GM12878 (cell line): Measurements from ENCODE around the gene NDEL1. TPM values are rescaled to one million over a fixed set of nuclear protein-coding genes. Genes with fewer than 3 reads are reported as not detected.

Source experiments
- ATAC-seq: fragments of 200-7000 bp; cut with Tn5 transposase; 3 replicates; pipeline ENCODE4 v1.9.1; 2020; ENCODE audit warnings: mild to moderate bottlenecking, moderate library complexity
- BruUV-seq: library from RNA; stranded (reverse); fragments of 400-500 nt; replicated peaks from 2 replicates; lab custom pipeline; 2021; lab: Mats Ljungman, UMichigan
- CTCF ChIA-PET: fragments of 300-600 bp; sonication (Branson Sonifier 250); formaldehyde crosslinking; extraction: SDS; loops from one replicate; lab custom pipeline; 2021; ENCODE audit warnings: inconsistent platforms; lab: Yijun Ruan, JAX
- POLR2A ChIA-PET: fragments of 350-600 bp; formaldehyde crosslinking; extraction: SDS; loops from one replicate; lab custom pipeline; 2021; ENCODE audit warnings: inconsistent platforms; lab: Charles Lee
- RAD21 ChIA-PET: fragments of 300-600 bp; sonication (Branson Sonifier 250); formaldehyde crosslinking; loops from one replicate; lab custom pipeline; 2023; ENCODE audit warnings: antibody characterized with exemption; ENCODE audit not compliant: unreplicated experiment; lab: Charles Lee
- SMC1A ChIA-PET: fragments of 300-600 bp; sonication (Branson Sonifier 250); formaldehyde crosslinking; loops from one replicate; lab custom pipeline; 2023; ENCODE audit not compliant: unreplicated experiment, uncharacterized antibody; lab: Charles Lee
- DNase-seq: peaks from one replicate; pipeline ENCODE4 v3.0.0-alpha.2; 2011; ENCODE audit warnings: low read depth, low spot score
- FAIRE-seq: peaks from 3 replicates; lab custom pipeline; 2011; peaks lifted over from hg19 to GRCh38; lab: Jason Lieb, UNC
- H2AFZ ChIP-seq: 2 replicates; pipeline ENCODE4 v1.6.0; 2011; ENCODE audit warnings: low read depth, low read length, control low read depth; ENCODE audit not compliant: control insufficient read depth
- H3K27ac ChIP-seq: 2 replicates; pipeline ENCODE4 v1.5.1; 2011; ENCODE audit warnings: control low read depth; ENCODE audit not compliant: control insufficient read depth, insufficient read depth
- H3K27me3 ChIP-seq, 2 experiments: replicated peaks in 1 of 2; 2 replicates each; pipeline versions ENCODE4 v1.6.0 to v1.6.1; 2011; ENCODE audit warnings: low read length in 1 of 2; ENCODE audit not compliant: control insufficient read depth in 2 of 2, insufficient read depth in 2 of 2
- H3K36me3 ChIP-seq, 2 experiments: 2 replicates each; pipeline ENCODE4 v1.5.1; 2011; ENCODE audit warnings: low read length in 1 of 2; ENCODE audit not compliant: control insufficient read depth in 2 of 2, insufficient read depth in 2 of 2
- H3K4me1 ChIP-seq: 2 replicates; pipeline ENCODE4 v1.6.1; 2011; ENCODE audit warnings: mild to moderate bottlenecking, low read length, moderate library complexity, mixed read lengths; ENCODE audit not compliant: control insufficient read depth, insufficient read depth
- H3K4me2 ChIP-seq: 2 replicates; pipeline ENCODE4 v1.6.0; 2011; ENCODE audit warnings: control low read depth; ENCODE audit not compliant: control insufficient read depth, insufficient read depth
- H3K4me3 ChIP-seq: fragments of 200-600 bp; sonication (generic); 2 replicates; pipeline ENCODE4 v1.5.1; 2016
- H3K79me2 ChIP-seq: 2 replicates; pipeline ENCODE4 v1.6.0; 2011; ENCODE audit warnings: low read length; ENCODE audit not compliant: control insufficient read depth, insufficient read depth
- H3K9ac ChIP-seq: 2 replicates; pipeline ENCODE4 v1.8.0; 2011; ENCODE audit warnings: low read length, control low read depth, mixed read lengths; ENCODE audit not compliant: control insufficient read depth, insufficient read depth
- H3K9me3 ChIP-seq: replicated peaks from 3 replicates; pipeline ENCODE4 v1.5.1; 2011; ENCODE audit warnings: mild to moderate bottlenecking, low read length; ENCODE audit not compliant: control insufficient read depth, insufficient read depth
- H4K20me1 ChIP-seq: 2 replicates; pipeline ENCODE4 v1.6.0; 2011; ENCODE audit not compliant: control insufficient read depth, insufficient read depth
- BCL11A ChIP-seq: IDR thresholded peaks from 2 replicates; pipeline ENCODE4 v1.6.1; 2011; ENCODE audit warnings: low read depth, low read length
- CBFB ChIP-seq: IDR thresholded peaks from 2 replicates; pipeline ENCODE4 v1.6.1; 2016; ENCODE audit warnings: antibody characterized with exemption, low read depth
- CHD4 ChIP-seq: fragments of 200-600 bp; sonication (generic); IDR thresholded peaks from 2 replicates; pipeline ENCODE4 v1.6.1; 2016; ENCODE audit warnings: mild to moderate bottlenecking
- EP300 ChIP-seq, 2 experiments: fragments of 150-350 bp in 1 of 2; IDR thresholded peaks; 2 replicates each; pipeline ENCODE4 v1.6.1; 2011 to 2012; ENCODE audit warnings: low read depth in 2 of 2, low read length in 2 of 2, borderline replicate concordance in 1 of 2, improper control_type of control experiment in 1 of 2, inconsistent platforms in 1 of 2; ENCODE audit not compliant: control insufficient read depth in 1 of 2
- KLF5 ChIP-seq: fragments of 450-650 bp; IDR thresholded peaks from 2 replicates; pipeline ENCODE4 v1.6.1; 2014; ENCODE audit warnings: mild to moderate bottlenecking; ENCODE audit not compliant: partially characterized antibody
- MYB ChIP-seq: fragments of 150-350 bp; IDR thresholded peaks from 2 replicates; pipeline ENCODE4 v1.6.1; 2014; ENCODE audit warnings: mild to moderate bottlenecking, low read depth, low read length, borderline replicate concordance
- MYC ChIP-seq: IDR thresholded peaks from 2 replicates; pipeline ENCODE4 v1.6.1; 2011; ENCODE audit warnings: mild to moderate bottlenecking, low read length, moderate library complexity, inconsistent platforms; ENCODE audit not compliant: insufficient read depth, insufficient replicate concordance, insufficient read length, severe bottlenecking
- RUNX3 ChIP-seq: IDR thresholded peaks from 2 replicates; pipeline ENCODE4 v1.6.1; 2012; ENCODE audit warnings: low read length, inconsistent platforms
- SMAD1 ChIP-seq: fragments of 450-650 bp; IDR thresholded peaks from 2 replicates; pipeline ENCODE4 v1.6.1; 2018; ENCODE audit warnings: mild to moderate bottlenecking, low read depth; ENCODE audit not compliant: partially characterized antibody
- SMAD5 ChIP-seq: IDR thresholded peaks from 2 replicates; pipeline ENCODE4 v1.6.1; 2016; ENCODE audit warnings: antibody characterized with exemption, low read depth
- STAT1 ChIP-seq: fragments of 450-650 bp; conservative IDR thresholded peaks from 2 replicates; pipeline ENCODE4 v1.6.1; 2014; ENCODE audit warnings: antibody characterized with exemption, mild to moderate bottlenecking
- WGBS: methylation state at CpG from one replicate; pipeline ENCODE4 v1.1.6; 2016; ENCODE audit warnings: low lambda C conversion rate; ENCODE audit not compliant: insufficient replicate concordance, insufficient coverage; ENCODE audit errors: missing lambda C conversion rate; 5-methylcytosine and 5-hydroxymethylcytosine counted together
- in situ Hi-C: fragments of 300-500 bp; cut with MboI; formaldehyde crosslinking; loops from 9 replicates; pipeline ENCODE4 v1.14.3; 2018; ENCODE audit warnings: mixed read lengths
- intact Hi-C: fragments of 100-400 bp; cut with micrococcal nuclease; formaldehyde crosslinking; loops from one replicate; pipeline ENCODE4 v1.14.2; 2022; ENCODE audit not compliant: unreplicated experiment
- polyA plus RNA-seq, 11 experiments: library from polyadenylated mRNA; depleted of rRNA in 4 of 11; unstranded in 6 of 11; stranded (reverse) in 5 of 11; fragments of >200 nt; fragmentation: Nextera tagmentation in 4 of 11; fragmentation: Illumina TruSeq in 1 of 11; extraction: Ambion mirVana in 4 of 11; extraction: Trizol in 1 of 11; gene quantifications; 1 replicate in 1 of 11; 2 replicates in 10 of 11; pipeline versions ENCODE4 v1.2.1 to v1.2.3, GENCODE V29; 2011 to 2016; ENCODE audit warnings: inconsistent platforms in 2 of 11, missing spikeins in 2 of 11, low read depth in 1 of 11
- total RNA-seq, 4 experiments: library from RNA; depleted of rRNA in 3 of 4; stranded (reverse); fragments of >200 nt in 3 of 4; fragmentation: Illumina TruSeq in 1 of 4; extraction: Trizol in 1 of 4; gene quantifications; 2 replicates each; pipeline versions ENCODE4 v1.2.1 to v1.2.3, GENCODE V29; 2013 to 2021
- TF ChIP-seq, protein P1 (sequence below): fragments of 450-650 bp; formaldehyde crosslinking; IDR thresholded peaks from 2 replicates; pipeline ENCODE4 v1.4.0; 2020; ENCODE audit warnings: mild to moderate bottlenecking, moderate library complexity
- TF ChIP-seq, protein P2 (sequence below), 3 experiments: IDR thresholded peaks in 2 of 3; conservative IDR thresholded peaks in 1 of 3; 2 replicates each; pipeline ENCODE4 v1.5.1; 2011; ENCODE audit warnings: low read depth in 3 of 3, low read length in 3 of 3, mild to moderate bottlenecking in 3 of 3, control low read depth in 2 of 3, moderate library complexity in 2 of 3, inconsistent platforms in 1 of 3, mixed read lengths in 1 of 3; ENCODE audit not compliant: control insufficient read depth in 2 of 3, insufficient read depth in 1 of 3; ENCODE audit errors: extremely low read depth in 1 of 3
- TF ChIP-seq, protein P3 (sequence below): IDR thresholded peaks from 2 replicates; pipeline ENCODE4 v1.6.1; 2011; ENCODE audit warnings: low read depth, low read length, improper control_type of control experiment, borderline replicate concordance

The NDEL1 gene
- total and polyA plus RNA-seq, 10 of the 15 experiments (the other 5 are each of a cell fraction or from before 2014, with no cell fraction given) = 0.72 to 41.5 (median 29.9) TPM

DNA sequence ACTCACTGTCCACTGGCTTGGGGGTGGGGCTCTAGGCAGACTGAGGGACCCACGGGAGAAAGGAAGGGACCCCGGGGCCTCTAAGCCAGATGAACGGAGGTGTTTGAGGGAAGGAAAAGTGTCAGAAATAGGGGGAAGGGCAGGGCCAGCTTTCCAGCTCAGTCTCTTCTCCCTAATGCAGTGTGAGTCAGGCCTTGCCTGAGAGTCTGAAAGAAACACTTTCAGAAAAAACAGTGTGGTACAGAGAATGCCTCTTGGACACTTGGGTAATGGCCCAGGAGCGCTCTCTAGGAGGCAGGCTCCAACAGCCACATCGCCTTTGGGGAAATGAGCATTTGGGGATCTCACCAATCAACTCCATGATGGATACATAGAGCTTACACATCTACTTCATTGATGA lies 46.9 kb downstream of the NDEL1 start:
- in situ Hi-C loops = no loop called here
- no peak for FAIRE-seq

More for the DNA sequence above, 46.9 kb downstream of the NDEL1 start:
- Histone ChIP-seq H4K20me1 (no peaks in the 10 kb centered on the region; the same call in 1 of the 2 replicates), H3K36me3 (peaks cover 0 to 7% of the 10 kb centered on the region in 2 experiments; a peak in 1 of 4 replicates), H3K79me2 (no peaks in the 10 kb centered on the region), H2AFZ (no peak overlapping the region), H3K27me3 (no peaks in the 10 kb centered on the region), H3K4me1 (no peaks in the 10 kb centered on the region), H3K4me2 (no peak overlapping the region), H3K27ac (no peak overlapping the region), H3K9me3 (peaks cover 2% of the 10 kb centered on the region; the same call in 1 of the 3 replicates), H3K4me3 (no peak overlapping the region), H3K9ac (no peak overlapping the region)
- BruUV-seq = no TSS peak
- RAD21 ChIA-PET = no interaction called here
- SMC1A ChIA-PET = interaction anchor here (0.9 to 1.3 kb wide), 2 partner anchors 9 to 12 kb away, joined by 3 read pairs; no protein-coding TSS in a partner anchor
- CTCF ChIA-PET = interaction anchor here (1.0 kb wide), 1 partner anchor 11 kb away, joined by 3 read pairs; no protein-coding TSS in a partner anchor
- DNase-seq = no peak
- WGBS = 90% methylated on average over 5 of the region's 5 CpGs
- ATAC-seq = no peak
- no peak for TF ChIP-seq STAT1
- TF ChIP-seq CBFB = no peak
- TF ChIP-seq, protein P1, sequence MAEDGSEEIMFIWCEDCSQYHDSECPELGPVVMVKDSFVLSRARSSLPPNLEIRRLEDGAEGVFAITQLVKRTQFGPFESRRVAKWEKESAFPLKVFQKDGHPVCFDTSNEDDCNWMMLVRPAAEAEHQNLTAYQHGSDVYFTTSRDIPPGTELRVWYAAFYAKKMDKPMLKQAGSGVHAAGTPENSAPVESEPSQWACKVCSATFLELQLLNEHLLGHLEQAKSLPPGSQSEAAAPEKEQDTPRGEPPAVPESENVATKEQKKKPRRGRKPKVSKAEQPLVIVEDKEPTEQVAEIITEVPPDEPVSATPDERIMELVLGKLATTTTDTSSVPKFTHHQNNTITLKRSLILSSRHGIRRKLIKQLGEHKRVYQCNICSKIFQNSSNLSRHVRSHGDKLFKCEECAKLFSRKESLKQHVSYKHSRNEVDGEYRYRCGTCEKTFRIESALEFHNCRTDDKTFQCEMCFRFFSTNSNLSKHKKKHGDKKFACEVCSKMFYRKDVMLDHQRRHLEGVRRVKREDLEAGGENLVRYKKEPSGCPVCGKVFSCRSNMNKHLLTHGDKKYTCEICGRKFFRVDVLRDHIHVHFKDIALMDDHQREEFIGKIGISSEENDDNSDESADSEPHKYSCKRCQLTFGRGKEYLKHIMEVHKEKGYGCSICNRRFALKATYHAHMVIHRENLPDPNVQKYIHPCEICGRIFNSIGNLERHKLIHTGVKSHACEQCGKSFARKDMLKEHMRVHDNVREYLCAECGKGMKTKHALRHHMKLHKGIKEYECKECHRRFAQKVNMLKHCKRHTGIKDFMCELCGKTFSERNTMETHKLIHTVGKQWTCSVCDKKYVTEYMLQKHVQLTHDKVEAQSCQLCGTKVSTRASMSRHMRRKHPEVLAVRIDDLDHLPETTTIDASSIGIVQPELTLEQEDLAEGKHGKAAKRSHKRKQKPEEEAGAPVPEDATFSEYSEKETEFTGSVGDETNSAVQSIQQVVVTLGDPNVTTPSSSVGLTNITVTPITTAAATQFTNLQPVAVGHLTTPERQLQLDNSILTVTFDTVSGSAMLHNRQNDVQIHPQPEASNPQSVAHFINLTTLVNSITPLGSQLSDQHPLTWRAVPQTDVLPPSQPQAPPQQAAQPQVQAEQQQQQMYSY (CRISPR knock-in tag) = no peak
- TF ChIP-seq KLF5 = no peak
- no peak for TF ChIP-seq EP300 (IDR thresholded peaks at IDR 0.05; ENCODE audit: borderline replicate concordance in 1 of 2, control insufficient read depth in 1 of 2, low read depth in 2 of 2, low read length in 2 of 2)
- TF ChIP-seq SMAD5 = no peak
- TF ChIP-seq, protein P2, sequence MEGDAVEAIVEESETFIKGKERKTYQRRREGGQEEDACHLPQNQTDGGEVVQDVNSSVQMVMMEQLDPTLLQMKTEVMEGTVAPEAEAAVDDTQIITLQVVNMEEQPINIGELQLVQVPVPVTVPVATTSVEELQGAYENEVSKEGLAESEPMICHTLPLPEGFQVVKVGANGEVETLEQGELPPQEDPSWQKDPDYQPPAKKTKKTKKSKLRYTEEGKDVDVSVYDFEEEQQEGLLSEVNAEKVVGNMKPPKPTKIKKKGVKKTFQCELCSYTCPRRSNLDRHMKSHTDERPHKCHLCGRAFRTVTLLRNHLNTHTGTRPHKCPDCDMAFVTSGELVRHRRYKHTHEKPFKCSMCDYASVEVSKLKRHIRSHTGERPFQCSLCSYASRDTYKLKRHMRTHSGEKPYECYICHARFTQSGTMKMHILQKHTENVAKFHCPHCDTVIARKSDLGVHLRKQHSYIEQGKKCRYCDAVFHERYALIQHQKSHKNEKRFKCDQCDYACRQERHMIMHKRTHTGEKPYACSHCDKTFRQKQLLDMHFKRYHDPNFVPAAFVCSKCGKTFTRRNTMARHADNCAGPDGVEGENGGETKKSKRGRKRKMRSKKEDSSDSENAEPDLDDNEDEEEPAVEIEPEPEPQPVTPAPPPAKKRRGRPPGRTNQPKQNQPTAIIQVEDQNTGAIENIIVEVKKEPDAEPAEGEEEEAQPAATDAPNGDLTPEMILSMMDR (IDR thresholded peaks at IDR 0.05 in 2 of 3, conservative IDR thresholded peaks at IDR 0.05 in 1 of 3; ENCODE audit: control insufficient read depth in 2 of 3, extremely low read depth in 1 of 3, insufficient read depth in 1 of 3, low read depth in 3 of 3, low read length in 3 of 3) = no peak
- TF ChIP-seq CHD4 = no peak
- no peak for TF ChIP-seq SMAD1
- no peak for TF ChIP-seq MYB
- TF ChIP-seq MYC = no peak
- TF ChIP-seq, protein P3, sequence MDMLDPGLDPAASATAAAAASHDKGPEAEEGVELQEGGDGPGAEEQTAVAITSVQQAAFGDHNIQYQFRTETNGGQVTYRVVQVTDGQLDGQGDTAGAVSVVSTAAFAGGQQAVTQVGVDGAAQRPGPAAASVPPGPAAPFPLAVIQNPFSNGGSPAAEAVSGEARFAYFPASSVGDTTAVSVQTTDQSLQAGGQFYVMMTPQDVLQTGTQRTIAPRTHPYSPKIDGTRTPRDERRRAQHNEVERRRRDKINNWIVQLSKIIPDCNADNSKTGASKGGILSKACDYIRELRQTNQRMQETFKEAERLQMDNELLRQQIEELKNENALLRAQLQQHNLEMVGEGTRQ = no peak
- no peak for TF ChIP-seq BCL11A
- no peak for TF ChIP-seq RUNX3
- POLR2A ChIA-PET = no interaction called here
- intact Hi-C loops = no loop called here
